Hematopoietic multipotent progenitor cell (in vitro differentiated cells): ENCODE measurements around the gene SV2A. TPM values are rescaled to one million over a fixed set of nuclear protein-coding genes. Genes with fewer than 3 reads are reported as not detected.

Source experiments
- DNase-seq, 3 donors: peaks; one replicate each; pipeline ENCODE4 v3.0.0-alpha.2; 2011 to 2015; ENCODE audit warnings: low read depth in 2 of 3, low spot score in 2 of 3
- total RNA-seq: library from RNA; depleted of rRNA; stranded (reverse); fragments of >200 nt; gene quantifications from one replicate; pipeline ENCODE4 v1.2.3, GENCODE V29; 2012

SV2A gene
- total RNA-seq, 1 donor = 30.2 TPM

DNA sequence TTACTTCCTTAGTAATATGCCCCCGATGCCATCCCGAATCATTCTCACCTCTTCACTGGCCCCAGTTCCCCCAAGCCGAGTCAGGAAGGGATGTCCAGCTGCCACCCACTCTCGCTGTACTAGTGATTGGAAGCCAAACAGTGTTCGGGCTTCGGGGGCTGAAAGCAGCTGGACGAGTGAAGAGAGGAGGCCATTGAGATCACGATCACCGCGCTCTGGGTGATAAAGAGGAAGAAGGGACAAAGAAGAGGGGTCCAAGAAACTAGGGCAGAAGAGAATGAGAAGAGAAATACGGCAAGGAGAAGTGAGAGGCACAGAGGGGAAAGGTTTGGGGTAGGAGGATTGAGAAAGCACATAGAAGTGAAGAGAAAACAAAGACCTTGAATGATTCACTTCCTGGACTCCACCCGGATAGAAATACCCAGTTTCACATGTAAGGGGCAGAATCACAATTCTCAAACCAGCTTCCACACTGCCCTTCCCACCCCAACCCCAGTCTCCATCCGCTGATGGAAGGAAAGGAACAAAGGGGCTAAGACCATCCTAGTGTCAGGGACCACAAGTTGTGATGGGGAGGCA, 13.7 kb upstream of the SV2A start:
- no peak for DNase-seq

- DNase-seq = no peak
Measured at GRCh38 chr1:149929856-149930255, 12.2 kb upstream of the SV2A start.

DNA sequence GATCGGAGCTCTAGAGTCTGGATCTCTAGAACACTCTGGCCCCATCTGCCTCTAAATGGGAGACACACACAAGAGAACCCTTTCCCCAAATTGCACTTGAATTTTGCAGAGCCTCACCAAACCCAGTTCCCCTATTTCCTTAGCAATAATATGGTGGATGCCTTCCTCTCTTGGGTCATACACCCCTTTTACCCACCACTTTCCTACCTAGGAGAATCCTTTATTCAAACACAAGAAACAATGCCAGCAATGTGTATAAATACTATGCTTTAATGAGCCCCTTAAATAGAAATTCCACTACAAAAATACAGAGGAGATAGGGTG, 10.7 kb upstream of the SV2A start:
- DNase-seq = no peak

- DNase-seq = peak; percentile 86 to 96 (median 96)
Measured at GRCh38 chr1:149927563-149928400, 10.1 kb upstream of the SV2A start, which contains the start of gene SF3B4. SF3B4 (minus strand) TSS chr1:149927803; CDS start chr1:149927759, 44 bp downstream.

GRCh38 chr1:149927056-149927562, 9.5 kb upstream of the SV2A start:
- DNase-seq = no peak

DNA sequence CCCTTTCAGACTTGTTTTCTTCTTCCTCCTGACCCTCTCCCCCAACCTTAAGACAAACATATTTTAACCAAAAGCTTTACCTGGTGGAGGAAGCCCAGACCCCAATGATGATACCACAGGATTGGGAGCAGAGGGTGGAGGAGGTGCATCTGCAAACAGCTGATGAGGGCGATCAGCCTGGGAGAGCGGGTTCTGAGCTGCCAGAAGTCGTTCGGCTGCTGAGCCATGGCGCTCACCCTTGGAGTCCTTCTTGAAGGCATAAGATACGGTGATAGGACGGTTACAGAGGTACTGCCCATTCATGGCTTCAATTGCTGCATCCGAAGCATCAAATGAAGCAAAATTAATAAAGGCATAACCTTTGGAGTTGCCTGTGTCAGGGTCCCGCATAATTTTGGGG, 8.7 kb upstream of the SV2A start:
- DNase-seq = no peak

DNA sequence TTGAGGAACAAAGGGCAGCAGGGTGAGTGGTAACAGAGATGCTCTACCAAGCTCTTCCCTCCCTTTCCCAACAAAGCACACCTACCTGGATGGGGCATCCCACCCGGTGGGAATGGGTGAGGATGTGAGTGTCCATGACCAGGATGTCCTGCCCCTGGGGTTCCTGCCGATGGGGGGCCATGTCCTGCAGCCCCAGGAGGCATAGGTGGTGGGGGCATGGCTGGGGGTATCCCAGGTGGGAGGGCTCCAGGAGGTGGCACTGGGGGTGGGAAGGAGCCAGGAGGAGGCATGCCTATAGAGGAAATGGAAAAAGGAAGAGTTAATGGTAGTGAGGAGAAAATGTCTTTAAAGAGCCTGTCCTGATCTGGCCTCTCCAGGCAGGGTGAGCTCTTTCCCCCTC, 8.1 kb upstream of the SV2A start:
- no peak for DNase-seq

DNA sequence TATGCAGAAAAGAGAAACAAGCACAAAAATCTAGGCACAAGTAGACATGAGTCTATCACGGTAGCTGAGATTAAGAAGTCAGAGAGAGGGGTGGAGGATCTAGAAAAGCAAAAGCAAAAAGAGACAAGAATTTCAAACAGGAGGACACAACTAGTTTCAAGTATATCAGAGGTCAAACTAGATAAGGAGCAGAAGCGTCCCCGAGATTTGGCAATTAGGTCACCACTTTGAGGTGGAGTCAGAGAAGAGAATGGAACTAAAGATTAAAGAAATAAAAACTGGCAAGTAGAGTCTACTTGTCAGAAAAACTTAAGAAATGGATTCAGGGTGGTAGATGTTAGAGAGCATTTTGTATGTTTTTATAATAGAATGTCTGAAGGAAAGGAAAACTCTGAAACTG, 7.7 kb upstream of the SV2A start:
- no peak for DNase-seq

DNA sequence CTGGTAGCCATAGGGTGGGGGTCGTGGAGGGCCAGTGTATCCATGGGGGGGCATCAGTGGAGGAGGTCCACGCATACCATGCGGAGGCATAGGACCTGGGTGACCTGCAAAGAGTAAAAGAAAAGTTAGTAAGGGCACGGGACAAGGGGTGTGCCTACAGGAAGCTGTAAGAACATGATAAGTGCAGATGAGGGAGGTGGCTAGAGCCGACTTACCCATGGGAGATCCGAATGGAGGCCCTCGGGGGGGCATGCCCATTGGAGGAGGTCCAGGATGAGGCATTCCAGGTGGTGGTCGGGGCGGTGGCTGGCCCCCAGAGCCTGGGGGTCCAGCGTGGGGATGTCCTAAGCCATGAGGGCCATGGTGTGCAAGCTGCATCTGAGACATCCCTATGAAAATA, 6.0 kb upstream of the SV2A start:
- DNase-seq = no peak

GRCh38 chr1:149916898-149917252, 769 bp downstream of the SV2A start:
- no peak for DNase-seq

DNA sequence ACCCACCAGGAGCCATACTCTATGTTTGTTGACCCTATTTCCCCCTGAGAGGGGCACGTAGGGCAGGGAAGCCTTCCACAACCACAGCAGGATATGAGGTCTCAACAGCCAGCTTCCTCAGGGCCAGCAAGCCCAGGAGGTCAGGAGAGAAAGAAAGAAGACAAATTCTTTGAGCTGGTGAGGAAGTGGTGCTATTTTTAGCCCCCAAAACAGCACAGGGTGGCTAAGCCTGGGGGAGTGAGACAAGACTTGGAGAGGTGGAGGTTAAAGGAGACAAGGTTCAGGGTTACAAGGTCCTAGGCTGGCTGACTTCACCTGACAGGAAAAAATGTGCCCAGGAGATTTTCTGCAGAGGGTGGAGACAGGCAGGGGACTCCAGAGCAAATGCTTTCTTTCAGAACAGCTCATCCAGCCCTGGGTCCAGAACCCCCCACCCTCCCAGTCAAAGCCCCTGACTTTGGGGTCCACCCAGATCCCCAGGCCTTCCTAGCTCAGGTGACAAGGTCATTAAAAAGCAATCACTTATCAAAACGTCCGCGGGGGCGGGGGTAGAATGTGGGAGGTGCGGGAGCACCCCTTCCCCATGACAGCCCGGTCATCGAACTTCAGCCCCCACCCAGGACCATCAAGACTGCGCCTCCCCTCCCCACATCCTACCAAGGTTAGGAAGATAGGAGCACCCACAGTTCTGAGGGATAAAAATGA, 1.3 kb downstream of the SV2A start:
- peak in 2 of 3 donors; percentile 18 to 29 for DNase-seq

- peak in 1 of 3 donors; percentile 22 for DNase-seq
Measured at GRCh38 chr1:149915429-149916192, 2.0 kb downstream of the SV2A start.

GRCh38 chr1:149914545-149914944, 3.1 kb downstream of the SV2A start:
- DNase-seq = no peak

GRCh38 chr1:149906570-149907075, 11.0 kb downstream of the SV2A start:
- no peak for DNase-seq

- no peak for DNase-seq
Measured at GRCh38 chr1:149903836-149904491, 13.7 kb downstream of the SV2A start.

- peak; percentile 60 to 88 (median 86) for DNase-seq
Measured at GRCh38 chr1:149899460-149900284, 18.0 kb downstream of the SV2A start, which contains the start of gene BOLA1. BOLA1 (plus strand) TSS chr1:149899568; CDS start chr1:149900060, 492 bp downstream.

DNA sequence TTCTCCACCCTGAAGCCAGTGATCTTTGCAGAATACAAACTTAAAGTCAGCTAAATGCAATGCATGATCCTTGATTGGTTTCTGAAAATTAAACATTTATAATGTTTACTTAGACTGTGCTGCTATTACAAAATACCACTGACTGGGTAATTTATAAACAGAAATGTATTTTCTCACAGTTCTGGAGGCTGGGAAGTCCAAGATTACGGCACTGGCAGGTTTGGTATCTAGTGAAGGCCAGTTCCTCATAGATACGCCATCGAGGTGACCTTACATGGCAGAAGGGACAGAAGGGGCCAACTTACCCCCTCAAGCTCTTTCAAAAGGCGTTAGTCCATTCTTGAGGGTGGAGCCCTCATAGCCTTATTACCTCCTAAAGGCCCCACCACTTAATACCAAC, 21.1 kb downstream of the SV2A start:
- DNase-seq = no peak

DNA sequence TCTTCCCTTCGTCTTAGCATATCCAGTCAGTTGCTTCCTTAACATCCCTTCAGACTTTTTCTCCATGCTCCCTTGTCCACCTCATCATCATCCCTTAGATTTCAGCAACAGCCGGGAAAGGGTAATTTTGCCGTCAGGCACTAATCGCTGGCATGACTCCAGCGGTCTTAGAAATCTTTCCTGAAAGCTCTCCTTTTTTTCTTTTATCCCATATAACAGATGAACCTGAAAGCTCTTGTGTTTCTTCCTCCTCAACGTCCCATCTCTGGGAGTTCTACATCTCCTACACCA, 28.7 kb downstream of the SV2A start:
- no peak for DNase-seq

DNA sequence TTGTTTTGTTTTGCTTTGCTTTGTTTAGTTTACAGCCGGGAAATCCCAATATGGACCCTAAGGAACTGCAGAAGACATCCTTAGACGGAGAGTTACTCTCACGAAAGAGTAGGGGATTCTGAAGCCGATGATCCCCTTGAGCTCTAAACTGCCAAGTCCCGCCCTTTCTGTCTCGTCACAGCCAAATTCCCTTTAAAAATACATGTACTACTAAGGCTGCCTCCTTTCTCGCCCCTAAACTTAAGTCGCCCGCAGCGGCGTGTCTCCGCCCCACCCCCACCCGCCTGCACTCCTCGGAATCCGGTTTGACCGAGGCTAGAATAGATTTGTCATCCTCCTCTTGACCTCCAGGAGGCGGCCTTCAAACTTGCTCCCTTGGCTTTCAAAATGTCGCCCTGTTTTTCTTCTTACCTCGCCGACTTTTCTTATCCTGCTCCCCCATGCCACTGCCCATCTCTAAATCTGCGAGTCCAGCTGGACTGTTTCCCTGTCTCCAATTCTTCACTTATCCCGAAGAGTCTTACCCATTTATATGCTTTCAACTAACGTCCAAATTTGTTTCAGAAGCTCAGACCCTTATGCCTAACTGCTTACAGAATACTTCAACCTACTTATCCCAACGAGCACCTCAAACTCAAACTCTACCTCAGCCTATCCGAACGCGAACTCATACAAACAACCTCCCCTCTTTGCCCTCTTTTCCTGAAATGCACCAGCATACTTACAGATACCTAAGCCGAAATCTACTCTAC, 29.2 kb downstream of the SV2A start:
- peak in 2 of 3 donors; percentile 86 to 94 for DNase-seq
